HepG2 (cell line): ENCODE data around the gene INPP5K. TPM values are rescaled to one million over a fixed set of nuclear protein-coding genes. Genes with fewer than 3 reads are reported as not detected.

Experiments used
- AHR ChIP-seq: IDR thresholded peaks from 2 replicates; pipeline ENCODE4 v1.6.1; 2018; ENCODE audit warnings: missing genetic modification reagents, missing compliant biosample characterization
- DNMT3B ChIP-seq: conservative IDR thresholded peaks from 2 replicates; pipeline ENCODE4 v1.6.1; 2016; ENCODE audit warnings: missing biosample characterization, control low read depth
- FOXO4 ChIP-seq: sonication (generic); formaldehyde crosslinking; conservative IDR thresholded peaks from 2 replicates; pipeline ENCODE4 v1.8.1; 2023; ENCODE audit warnings: missing genetic modification reagents
- FOXP1 ChIP-seq, 2 experiments: fragments of 450-650 bp in 1 of 2; IDR thresholded peaks; 2 replicates each; pipeline ENCODE4 v1.6.1; 2017 to 2018; ENCODE audit warnings: antibody characterized with exemption in 1 of 2
- MAZ ChIP-seq, 2 experiments: sonication (generic) in 1 of 2; formaldehyde crosslinking in 1 of 2; IDR thresholded peaks; 2 replicates each; pipeline versions ENCODE4 v1.5.0 to v1.6.1; 2012 to 2020; ENCODE audit warnings: low read depth in 2 of 2, mild to moderate bottlenecking in 2 of 2, borderline replicate concordance in 1 of 2, improper control_type of control experiment in 1 of 2, low read length in 1 of 2, missing genetic modification reagents in 1 of 2, moderate library complexity in 1 of 2
- MTA1 ChIP-seq: sonication (generic); formaldehyde crosslinking; IDR thresholded peaks from 2 replicates; pipeline ENCODE4 v1.4.0; 2020; ENCODE audit warnings: missing genetic modification reagents, mild to moderate bottlenecking, borderline replicate concordance
- NFYC ChIP-seq: IDR thresholded peaks from 2 replicates; pipeline ENCODE4 v1.6.1; 2016; ENCODE audit warnings: missing genetic modification reagents, missing compliant biosample characterization
- PHF21A ChIP-seq: sonication (generic); formaldehyde crosslinking; IDR thresholded peaks from 2 replicates; pipeline ENCODE4 v1.5.0; 2020; ENCODE audit warnings: mild to moderate bottlenecking, missing genetic modification reagents
- SIX1 ChIP-seq: sonication (generic); formaldehyde crosslinking; IDR thresholded peaks from 2 replicates; pipeline ENCODE4 v1.4.0; 2020; ENCODE audit warnings: missing genetic modification reagents, borderline replicate concordance
- ZBTB42 ChIP-seq: sonication (generic); formaldehyde crosslinking; IDR thresholded peaks from 2 replicates; pipeline ENCODE4 v1.5.0; 2020; ENCODE audit warnings: mild to moderate bottlenecking, missing genetic modification reagents
- ZEB1 ChIP-seq: IDR thresholded peaks from 2 replicates; pipeline ENCODE4 v1.6.1; 2012; ENCODE audit warnings: mild to moderate bottlenecking, low read depth, inconsistent platforms; ENCODE audit not compliant: insufficient replicate concordance
- ZNF230 ChIP-seq: sonication (generic); formaldehyde crosslinking; IDR thresholded peaks from 2 replicates; pipeline ENCODE4 v1.4.0; 2020; ENCODE audit warnings: mild to moderate bottlenecking, missing genetic modification reagents
- ZNF235 ChIP-seq: sonication (generic); formaldehyde crosslinking; IDR thresholded peaks from 2 replicates; pipeline ENCODE4 v1.8.1; 2023; ENCODE audit warnings: mild to moderate bottlenecking, missing genetic modification reagents, borderline replicate concordance
- ZNF256 ChIP-seq: sonication (generic); formaldehyde crosslinking; conservative IDR thresholded peaks from 2 replicates; pipeline ENCODE4 v1.4.0; 2020; ENCODE audit warnings: missing genetic modification reagents
- ZNF264 ChIP-seq: sonication (generic); formaldehyde crosslinking; IDR thresholded peaks from 2 replicates; pipeline ENCODE4 v1.4.0; 2020; ENCODE audit warnings: missing genetic modification reagents
- ZNF841 ChIP-seq: sonication (generic); formaldehyde crosslinking; IDR thresholded peaks from 2 replicates; pipeline ENCODE4 v1.8.1; 2023; ENCODE audit warnings: missing genetic modification reagents, borderline replicate concordance
- polyA plus RNA-seq, 8 experiments: library from polyadenylated mRNA; depleted of rRNA in 3 of 8; stranded (reverse) in 7 of 8; unstranded in 1 of 8; fragments of >200 nt; fragmentation: Illumina TruSeq in 4 of 8; extraction: Trizol in 4 of 8; gene quantifications; 2 replicates each; pipeline versions ENCODE4 v1.2.1 to v1.2.3, GENCODE V29; 2011 to 2016; ENCODE audit warnings: low read depth in 4 of 8, missing spikeins in 1 of 8, mixed read lengths in 1 of 8; ENCODE audit not compliant: insufficient read depth in 1 of 8
- total RNA-seq, 5 experiments: library from RNA; depleted of rRNA; stranded (reverse); fragments of >200 nt; fragmentation: Illumina TruSeq; extraction: Trizol; gene quantifications; 2 replicates each; pipeline ENCODE4 v1.2.3, GENCODE V29; 2016; ENCODE audit warnings: low read depth in 1 of 5
- TF ChIP-seq, protein P1 (sequence below), 2 experiments: fragments of 450-650 bp in 1 of 2; sonication (generic) in 1 of 2; formaldehyde crosslinking; IDR thresholded peaks; 2 replicates each; pipeline versions ENCODE4 v1.5.0 to v1.8.0; 2020 to 2022; ENCODE audit warnings: mild to moderate bottlenecking in 1 of 2, missing genetic modification reagents in 1 of 2
- TF ChIP-seq, protein P2 (sequence below): sonication (generic); formaldehyde crosslinking; conservative IDR thresholded peaks from 2 replicates; pipeline ENCODE4 v1.8.0; 2022; ENCODE audit warnings: mild to moderate bottlenecking, moderate library complexity, missing genetic modification reagents
- TF ChIP-seq, protein P3 (sequence below): sonication (generic); formaldehyde crosslinking; IDR thresholded peaks from 2 replicates; pipeline ENCODE4 v1.4.0; 2020; ENCODE audit warnings: missing genetic modification reagents, borderline replicate concordance

INPP5K gene
- total and polyA plus RNA-seq, 2 of the 13 experiments (the other 11 are each of a cell fraction or from before 2014, with no cell fraction given), result 4.8 to 9.6 TPM

DNA sequence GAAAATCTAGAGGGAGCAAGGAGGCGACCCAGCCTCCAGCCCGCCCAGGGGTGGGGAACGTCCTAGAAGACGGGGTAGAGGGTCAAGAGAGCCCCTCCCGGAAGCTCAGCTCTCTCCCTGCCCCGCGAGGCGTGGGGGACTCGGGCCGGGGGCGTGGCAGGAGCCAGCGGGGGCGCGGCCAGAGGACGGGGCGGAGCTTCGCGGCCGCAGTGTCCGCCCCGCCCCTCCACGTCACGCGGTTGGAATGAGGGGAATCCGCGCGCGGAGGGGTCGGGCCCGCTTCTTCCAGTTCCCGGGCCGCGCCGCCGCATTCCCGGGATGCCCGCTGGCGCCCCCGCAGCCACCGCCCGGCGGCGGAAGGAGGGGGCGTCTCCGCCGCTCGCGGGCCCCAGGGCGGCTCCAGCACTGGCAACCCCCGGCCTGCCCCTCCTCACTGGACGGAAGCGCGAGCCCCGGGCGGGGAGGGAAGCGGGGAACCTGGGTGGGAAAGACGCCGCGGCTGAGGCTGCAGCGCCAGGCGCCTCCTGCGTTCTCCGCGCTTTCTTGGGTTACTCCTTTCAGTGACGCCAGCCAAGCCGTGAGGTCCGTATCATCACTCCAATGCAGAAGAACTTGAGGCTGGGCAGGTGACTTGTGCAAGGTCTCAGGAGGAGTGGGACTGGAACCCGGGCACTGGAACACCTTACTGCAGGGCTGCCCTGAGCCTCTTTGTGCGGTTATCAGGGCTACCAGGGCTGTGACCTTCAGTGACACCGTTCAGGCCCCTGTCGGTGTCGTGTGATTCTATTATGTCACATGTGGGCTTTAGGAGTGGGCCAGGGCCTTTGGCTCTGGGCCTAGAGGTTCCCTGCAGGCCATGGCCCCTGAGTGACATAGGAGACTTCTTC is 28.2 kb downstream of the INPP5K start (continued):
- TF ChIP-seq PHF21A (CRISPR knock-in tag), result 0 out of 2 replicates have a peak, but pooled peaks have one; percentile 30
- no peak for TF ChIP-seq ZEB1
- TF ChIP-seq, protein P1, sequence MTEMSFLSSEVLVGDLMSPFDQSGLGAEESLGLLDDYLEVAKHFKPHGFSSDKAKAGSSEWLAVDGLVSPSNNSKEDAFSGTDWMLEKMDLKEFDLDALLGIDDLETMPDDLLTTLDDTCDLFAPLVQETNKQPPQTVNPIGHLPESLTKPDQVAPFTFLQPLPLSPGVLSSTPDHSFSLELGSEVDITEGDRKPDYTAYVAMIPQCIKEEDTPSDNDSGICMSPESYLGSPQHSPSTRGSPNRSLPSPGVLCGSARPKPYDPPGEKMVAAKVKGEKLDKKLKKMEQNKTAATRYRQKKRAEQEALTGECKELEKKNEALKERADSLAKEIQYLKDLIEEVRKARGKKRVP (CRISPR knock-in tag; IDR thresholded peaks at IDR 0.05), result no peak
- TF ChIP-seq ZBTB42, result no peak
- peak; percentile 36; the same call in 1 of the 2 replicates for TF ChIP-seq ZNF235 (CRISPR knock-in tag)
- no peak for TF ChIP-seq ZNF264 (CRISPR knock-in tag)
- TF ChIP-seq ZNF256 (CRISPR knock-in tag), result no peak
- TF ChIP-seq FOXP1 (IDR thresholded peaks at IDR 0.05), result no peak
- no peak for TF ChIP-seq FOXP1 (CRISPR knock-in tag; IDR thresholded peaks at IDR 0.05)
- TF ChIP-seq, protein P2, sequence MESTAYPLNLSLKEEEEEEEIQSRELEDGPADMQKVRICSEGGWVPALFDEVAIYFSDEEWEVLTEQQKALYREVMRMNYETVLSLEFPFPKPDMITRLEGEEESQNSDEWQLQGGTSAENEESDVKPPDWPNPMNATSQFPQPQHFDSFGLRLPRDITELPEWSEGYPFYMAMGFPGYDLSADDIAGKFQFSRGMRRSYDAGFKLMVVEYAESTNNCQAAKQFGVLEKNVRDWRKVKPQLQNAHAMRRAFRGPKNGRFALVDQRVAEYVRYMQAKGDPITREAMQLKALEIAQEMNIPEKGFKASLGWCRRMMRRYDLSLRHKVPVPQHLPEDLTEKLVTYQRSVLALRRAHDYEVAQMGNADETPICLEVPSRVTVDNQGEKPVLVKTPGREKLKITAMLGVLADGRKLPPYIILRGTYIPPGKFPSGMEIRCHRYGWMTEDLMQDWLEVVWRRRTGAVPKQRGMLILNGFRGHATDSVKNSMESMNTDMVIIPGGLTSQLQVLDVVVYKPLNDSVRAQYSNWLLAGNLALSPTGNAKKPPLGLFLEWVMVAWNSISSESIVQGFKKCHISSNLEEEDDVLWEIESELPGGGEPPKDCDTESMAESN (CRISPR knock-in tag), result no peak
- TF ChIP-seq MAZ (IDR thresholded peaks at IDR 0.05; ENCODE audit: borderline replicate concordance, low read depth, low read length), result no peak; the same call in 1 of the 2 replicates
- TF ChIP-seq MAZ (CRISPR knock-in tag; IDR thresholded peaks at IDR 0.05; ENCODE audit: low read depth), result peak; percentile 57; the same call in 1 of the 2 replicates
- TF ChIP-seq MTA1 (CRISPR knock-in tag), result peak; percentile 79; the same call in 1 of the 2 replicates
- no peak for TF ChIP-seq SIX1 (CRISPR knock-in tag)
- TF ChIP-seq ZNF230 (CRISPR knock-in tag), result no peak
- TF ChIP-seq DNMT3B (CRISPR knock-in tag), result no peak
- no peak for TF ChIP-seq AHR
- TF ChIP-seq ZNF841, result no peak
- TF ChIP-seq, protein P3, sequence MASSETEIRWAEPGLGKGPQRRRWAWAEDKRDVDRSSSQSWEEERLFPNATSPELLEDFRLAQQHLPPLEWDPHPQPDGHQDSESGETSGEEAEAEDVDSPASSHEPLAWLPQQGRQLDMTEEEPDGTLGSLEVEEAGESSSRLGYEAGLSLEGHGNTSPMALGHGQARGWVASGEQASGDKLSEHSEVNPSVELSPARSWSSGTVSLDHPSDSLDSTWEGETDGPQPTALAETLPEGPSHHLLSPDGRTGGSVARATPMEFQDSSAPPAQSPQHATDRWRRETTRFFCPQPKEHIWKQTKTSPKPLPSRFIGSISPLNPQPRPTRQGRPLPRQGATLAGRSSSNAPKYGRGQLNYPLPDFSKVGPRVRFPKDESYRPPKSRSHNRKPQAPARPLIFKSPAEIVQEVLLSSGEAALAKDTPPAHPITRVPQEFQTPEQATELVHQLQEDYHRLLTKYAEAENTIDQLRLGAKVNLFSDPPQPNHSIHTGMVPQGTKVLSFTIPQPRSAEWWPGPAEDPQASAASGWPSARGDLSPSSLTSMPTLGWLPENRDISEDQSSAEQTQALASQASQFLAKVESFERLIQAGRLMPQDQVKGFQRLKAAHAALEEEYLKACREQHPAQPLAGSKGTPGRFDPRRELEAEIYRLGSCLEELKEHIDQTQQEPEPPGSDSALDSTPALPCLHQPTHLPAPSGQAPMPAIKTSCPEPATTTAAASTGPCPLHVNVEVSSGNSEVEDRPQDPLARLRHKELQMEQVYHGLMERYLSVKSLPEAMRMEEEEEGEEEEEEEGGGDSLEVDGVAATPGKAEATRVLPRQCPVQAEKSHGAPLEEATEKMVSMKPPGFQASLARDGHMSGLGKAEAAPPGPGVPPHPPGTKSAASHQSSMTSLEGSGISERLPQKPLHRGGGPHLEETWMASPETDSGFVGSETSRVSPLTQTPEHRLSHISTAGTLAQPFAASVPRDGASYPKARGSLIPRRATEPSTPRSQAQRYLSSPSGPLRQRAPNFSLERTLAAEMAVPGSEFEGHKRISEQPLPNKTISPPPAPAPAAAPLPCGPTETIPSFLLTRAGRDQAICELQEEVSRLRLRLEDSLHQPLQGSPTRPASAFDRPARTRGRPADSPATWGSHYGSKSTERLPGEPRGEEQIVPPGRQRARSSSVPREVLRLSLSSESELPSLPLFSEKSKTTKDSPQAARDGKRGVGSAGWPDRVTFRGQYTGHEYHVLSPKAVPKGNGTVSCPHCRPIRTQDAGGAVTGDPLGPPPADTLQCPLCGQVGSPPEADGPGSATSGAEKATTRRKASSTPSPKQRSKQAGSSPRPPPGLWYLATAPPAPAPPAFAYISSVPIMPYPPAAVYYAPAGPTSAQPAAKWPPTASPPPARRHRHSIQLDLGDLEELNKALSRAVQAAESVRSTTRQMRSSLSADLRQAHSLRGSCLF (CRISPR knock-in tag), result no peak
- no peak for TF ChIP-seq NFYC (CRISPR knock-in tag)
- no peak for TF ChIP-seq FOXO4 (CRISPR knock-in tag)
